ENCODE data around the gene TECTA.

TECTA gene

GRCh38 chr11:121100943-121101342 is at the start of gene TECTA:
TSS of gene TECTA (plus strand) at chr11:121101243. CDS start at chr11:121102666, 1,423 bp downstream.
- no peak for DNase-seq

GRCh38 chr11:121053244-121053643 is 47.8 kb upstream of the TECTA start:
- no peak for DNase-seq

- no peak for DNase-seq
These were observed 46.8 kb upstream of the TECTA start for GRCh38 chr11:121054266-121054665.

- DNase-seq, result no peak
These were observed 46.0 kb upstream of the TECTA start for GRCh38 chr11:121055076-121055475.

GRCh38 chr11:121057922-121058321 is 43.1 kb upstream of the TECTA start:
- no peak for DNase-seq

- DNase-seq, result no peak
These were observed 42.1 kb upstream of the TECTA start for GRCh38 chr11:121058941-121059340.

GRCh38 chr11:121059605-121060004 is 41.4 kb upstream of the TECTA start:
- DNase-seq, result no peak

GRCh38 chr11:121063728-121064127 is 37.3 kb upstream of the TECTA start:
- no peak for DNase-seq

GRCh38 chr11:121066623-121067022 is 34.4 kb upstream of the TECTA start:
- DNase-seq, result no peak

GRCh38 chr11:121067026-121067425 is 34.0 kb upstream of the TECTA start:
- DNase-seq, result no peak

GRCh38 chr11:121067453-121067852 is 33.6 kb upstream of the TECTA start:
- DNase-seq, result no peak

- no peak for DNase-seq
These were observed 32.9 kb upstream of the TECTA start for GRCh38 chr11:121067962-121068647.

GRCh38 chr11:121068787-121069186 is 32.3 kb upstream of the TECTA start:
- no peak for DNase-seq

- DNase-seq, result no peak
These were observed 29.8 kb upstream of the TECTA start for GRCh38 chr11:121070951-121071845.

- no peak for DNase-seq
These were observed 29.1 kb upstream of the TECTA start for GRCh38 chr11:121071846-121072450.

- DNase-seq, result no peak
These were observed 19.7 kb upstream of the TECTA start for GRCh38 chr11:121081321-121081720.

GRCh38 chr11:121082219-121082618 is 18.8 kb upstream of the TECTA start:
- DNase-seq, result no peak

GRCh38 chr11:121082670-121083069 is 18.4 kb upstream of the TECTA start:
- no peak for DNase-seq

- DNase-seq, result no peak
These were observed 14.2 kb upstream of the TECTA start for GRCh38 chr11:121086866-121087265.

- DNase-seq, result no peak
These were observed 11.5 kb upstream of the TECTA start for GRCh38 chr11:121089566-121089965.

- no peak for DNase-seq
These were observed 10.8 kb upstream of the TECTA start for GRCh38 chr11:121090145-121090721.

- no peak for DNase-seq
These were observed 9.4 kb upstream of the TECTA start for GRCh38 chr11:121091492-121092152.

GRCh38 chr11:121095561-121095960 is 5.5 kb upstream of the TECTA start:
- no peak for DNase-seq
